Esophagus muscularis mucosa (tissue), 4 donors: ENCODE results near the gene SERPINE1. TPM values are rescaled to one million over a fixed set of nuclear protein-coding genes. Genes with fewer than 3 reads are reported as not detected.

Experiments used
- DNase-seq: peaks from one replicate; pipeline ENCODE4 v3.0.0-alpha.2; 2017; ENCODE audit errors: extremely low spot score
- H3K27ac ChIP-seq, 4 donors: fragments of 200-600 bp; sonication (generic); replicated peaks in 1 of 4; 1 replicate in 3 of 4; 2 replicates in 1 of 4; pipeline ENCODE4 v1.5.1; 2016 to 2019; ENCODE audit warnings: mild to moderate bottlenecking in 1 of 4
- H3K27me3 ChIP-seq, 4 donors: fragments of 200-600 bp; sonication (generic); one replicate each; pipeline versions ENCODE4 v1.5.1 to v1.6.0; 2016 to 2019
- H3K36me3 ChIP-seq, 4 donors: fragments of 200-600 bp; sonication (generic); one replicate each; pipeline ENCODE4 v1.5.1; 2016 to 2019
- H3K4me1 ChIP-seq, 4 donors: fragments of 200-600 bp; sonication (generic); one replicate each; pipeline ENCODE4 v1.5.1; 2016 to 2019
- H3K4me3 ChIP-seq, 4 donors: fragments of 200-600 bp; sonication (generic); 1 replicate in 2 of 4; 2 replicates in 2 of 4; pipeline ENCODE4 v1.5.1; 2016 to 2019; ENCODE audit warnings: mild to moderate bottlenecking in 4 of 4, moderate library complexity in 1 of 4
- H3K9me3 ChIP-seq, 4 donors: fragments of 200-600 bp; sonication (generic); 1 replicate in 3 of 4; 2 replicates in 1 of 4; pipeline ENCODE4 v1.5.1; 2016 to 2019
- CTCF ChIP-seq, 3 experiments: fragments of 200-600 bp in 2 of 3; fragments of 450-650 bp in 1 of 3; sonication (generic) in 2 of 3; IDR thresholded peaks; one replicate each; pipeline ENCODE4 v1.5.1; 2017 to 2019; ENCODE audit warnings: antibody characterized with exemption in 3 of 3, mild to moderate bottlenecking in 2 of 3, moderate library complexity in 1 of 3
- EP300 ChIP-seq: sonication (generic); formaldehyde crosslinking; IDR thresholded peaks from one replicate; pipeline ENCODE4 v1.6.1; 2017; ENCODE audit warnings: antibody characterized with exemption
- POLR2A ChIP-seq: fragments of 450-650 bp; IDR thresholded peaks from one replicate; pipeline ENCODE4 v1.6.1; 2017; ENCODE audit warnings: antibody characterized with exemption, moderate library complexity, mild to moderate bottlenecking, low read depth
- POLR2AphosphoS5 ChIP-seq, 2 donors: sonication (generic); formaldehyde crosslinking; IDR thresholded peaks; one replicate each; pipeline ENCODE4 v1.6.1; 2017; ENCODE audit warnings: antibody characterized with exemption in 2 of 2
- WGBS: methylation state at CpG from one replicate; pipeline ENCODE4 v1.1.5; 2018; 5-methylcytosine and 5-hydroxymethylcytosine counted together
- intact Hi-C: fragments of 100-400 bp; cut with DNase I; formaldehyde crosslinking; loops from one replicate; pipeline ENCODE4 v1.15.1; 2023
- total RNA-seq, 4 donors: library from RNA; depleted of rRNA; stranded (reverse); fragments of >200 nt; gene quantifications; one replicate each; pipeline versions ENCODE4 v1.1.0 to v1.2.1, GENCODE V29; 2016

SERPINE1 gene
- total RNA-seq, 4 donors from 2014 or later = 9.4 to 54.2 (median 18.2) TPM

DNA sequence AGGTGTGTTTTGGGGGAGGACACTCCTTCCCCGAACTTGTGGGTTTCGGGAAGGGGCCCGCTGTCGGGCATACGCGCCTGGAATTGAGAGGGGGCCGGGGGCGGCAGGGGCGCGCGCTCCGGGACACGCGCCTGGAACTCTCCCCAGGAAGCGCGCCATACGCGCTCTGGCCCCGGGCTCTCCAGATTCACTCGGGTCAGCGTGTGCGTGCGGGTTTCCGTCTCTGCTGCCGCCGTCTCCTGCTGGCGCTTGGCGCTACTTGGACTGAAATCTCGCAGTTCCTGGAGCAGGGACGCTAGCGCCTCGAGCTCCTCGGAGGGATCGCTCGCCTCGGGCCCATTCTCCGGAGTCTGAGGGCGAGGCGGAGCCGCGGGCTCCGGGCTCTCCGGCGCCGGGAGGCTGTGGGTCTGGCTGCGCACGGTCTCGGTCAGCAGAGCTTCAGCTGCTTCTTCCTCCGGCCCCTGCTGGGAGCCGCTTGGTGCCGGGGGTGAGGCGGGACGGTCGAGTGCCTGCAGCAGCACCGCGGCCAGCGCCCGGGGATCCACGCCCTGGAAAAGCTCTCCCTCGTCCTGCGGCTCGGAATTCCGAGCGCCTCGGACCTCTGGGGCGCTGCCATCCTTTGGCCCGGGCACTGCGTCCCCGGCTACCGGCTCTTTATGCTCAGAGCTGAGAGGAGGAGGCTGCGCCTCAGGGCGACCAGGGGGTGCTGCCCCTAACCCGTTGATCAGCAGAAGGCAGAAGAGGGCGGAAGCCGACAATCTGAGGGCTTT, 37.4 kb downstream of the SERPINE1 start:
- TF ChIP-seq POLR2A (no peak), POLR2AphosphoS5 (IDR thresholded peaks at IDR 0.05) (no peak), EP300 (no peak), CTCF (IDR thresholded peaks at IDR 0.05) (no peak)
- no peak for DNase-seq
- intact Hi-C loops = no loop called here
- WGBS = 5% methylated on average over 10 of the region's 75 CpGs
- Histone ChIP-seq H3K4me1 (peaks cover 40 to 47% (median 42%) of the 10 kb centered on the region in 4 donors), H3K4me3 (peak overlapping the region; percentile 41 to 55 (median 45)), H3K27me3 (peaks cover 21 to 100% (median 75%) of the 10 kb centered on the region in 4 donors), H3K36me3 (peaks cover 13 to 27% (median 19%) of the 10 kb centered on the region in 4 donors), H3K27ac (no peak overlapping the region), H3K9me3 (no peaks in the 10 kb centered on the region)

DNA sequence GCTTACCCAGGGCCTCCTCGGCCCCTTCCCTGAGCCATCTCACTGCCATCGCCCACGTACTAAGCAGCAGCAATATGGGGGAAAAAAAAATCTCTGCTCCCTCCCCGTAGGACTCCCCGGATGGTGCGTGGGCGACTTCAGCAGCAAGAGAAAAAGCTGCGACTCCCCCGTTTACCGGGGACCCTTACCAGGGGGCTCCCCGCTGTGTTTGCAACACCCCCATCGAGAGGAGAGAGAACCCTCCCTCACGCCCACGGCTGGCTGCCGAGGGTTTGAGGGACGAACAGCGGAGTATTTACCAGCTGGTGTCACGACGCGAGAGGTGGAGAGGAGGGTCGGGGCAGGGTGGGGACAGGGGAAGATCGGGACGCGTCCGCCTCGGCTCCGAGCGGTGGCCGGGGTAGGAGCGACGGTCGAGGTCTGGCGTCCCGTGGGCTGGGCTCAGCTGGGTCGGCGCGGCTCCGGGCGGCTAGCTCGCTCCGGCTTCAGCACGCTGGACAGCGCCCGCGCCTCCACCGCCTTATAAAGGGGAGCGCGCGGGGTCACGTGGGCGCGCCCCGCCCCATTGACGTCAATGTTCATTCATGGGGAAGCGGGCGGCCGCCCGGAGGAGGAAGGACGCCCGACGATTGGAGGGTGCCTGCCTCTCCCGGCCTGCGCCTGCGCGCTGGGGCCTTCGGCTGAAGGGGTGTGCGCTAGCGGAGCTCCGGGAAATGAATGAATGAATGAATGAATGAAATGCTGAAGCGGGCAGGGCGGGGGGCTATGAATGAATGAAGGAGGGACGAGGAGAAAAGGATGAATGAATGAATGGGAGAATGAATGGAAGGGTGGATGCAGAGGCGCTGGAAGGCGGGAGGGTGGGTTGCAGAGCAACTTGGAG, 38.4 kb downstream of the SERPINE1 start, which contains the start of gene VGF:
TSS of gene VGF (minus strand) at position 495 of the 883 bp plus-strand sequence. CDS start 726 bp downstream, outside the sequence.
- Histone ChIP-seq H3K36me3 (peaks cover 4 to 16% (median 8%) of the 10 kb centered on the region in 4 donors), H3K4me1 (peaks cover 48 to 58% (median 52%) of the 10 kb centered on the region in 4 donors), H3K27ac (no peak within 1 kb of the TSS), H3K4me3 (peak within 1 kb of the TSS; percentile 20 to 43 (median 34)), H3K27me3 (peaks cover 21 to 100% (median 85%) of the 10 kb centered on the region in 4 donors), H3K9me3 (no peaks in the 10 kb centered on the region)
- 4% methylated on average over 30 of the region's 74 CpGs for WGBS
- TF ChIP-seq POLR2AphosphoS5 (IDR thresholded peaks at IDR 0.05) = peak; percentile 42 to 85
- TF ChIP-seq CTCF (IDR thresholded peaks at IDR 0.05) = no peak
- no peak for TF ChIP-seq EP300
- DNase-seq = peak; percentile 95
- intact Hi-C loops = no loop called here

- H3K4me3 ChIP-seq = peak overlapping the region; percentile 20 to 36 (median 26)
- H3K27ac ChIP-seq = no peak overlapping the region
- intact Hi-C loops = no loop called here
- no peak for TF ChIP-seq POLR2AphosphoS5 (IDR thresholded peaks at IDR 0.05)
- no peak for TF ChIP-seq CTCF (IDR thresholded peaks at IDR 0.05)
- TF ChIP-seq EP300 = no peak
- no peak for TF ChIP-seq POLR2A
- peaks cover 0 to 8% (median 1%) of the 10 kb centered on the region in 4 donors for H3K36me3 ChIP-seq
- no peak for DNase-seq
- H3K4me1 ChIP-seq = peaks cover 48 to 60% (median 52%) of the 10 kb centered on the region in 4 donors
- peaks cover 21 to 100% (median 92%) of the 10 kb centered on the region in 4 donors for H3K27me3 ChIP-seq
- WGBS = under 1% methylated on average over 25 of the region's 38 CpGs
- no peaks in the 10 kb centered on the region for H3K9me3 ChIP-seq
These were observed 39.2 kb downstream of the SERPINE1 start for GRCh38 chr7:101165958-101166647.

- H3K9me3 ChIP-seq = no peaks in the 10 kb centered on the region
- H3K36me3 ChIP-seq = peaks cover 0 to 4% (median 0%) of the 10 kb centered on the region in 4 donors
- 3% methylated on average over 6 of the region's 11 CpGs for WGBS
- no peak for TF ChIP-seq EP300
- TF ChIP-seq POLR2AphosphoS5 (IDR thresholded peaks at IDR 0.05) = no peak
- TF ChIP-seq CTCF (IDR thresholded peaks at IDR 0.05) = no peak
- TF ChIP-seq POLR2A = no peak
- DNase-seq = no peak
- intact Hi-C loops = no loop called here
- H3K27me3 ChIP-seq = peaks cover 21 to 100% (median 95%) of the 10 kb centered on the region in 4 donors
- H3K27ac ChIP-seq = no peak overlapping the region
- no peak overlapping the region for H3K4me3 ChIP-seq
- H3K4me1 ChIP-seq = peaks cover 48 to 64% (median 53%) of the 10 kb centered on the region in 4 donors
These were observed 39.7 kb downstream of the SERPINE1 start for GRCh38 chr7:101166648-101166908.
